ENCODE results near the gene CLPSL2.

Gene CLPSL2

GRCh38 chr6:35739645-35740524 is 36.5 kb upstream of the CLPSL2 start:
- Histone ChIP-seq H3K27ac (ENCODE audit: poor library complexity, severe bottlenecking) (no peak overlapping the region), H3K27me3 (ENCODE audit: insufficient read depth, poor library complexity, severe bottlenecking) (no peaks in the 10 kb centered on the region), H3K4me1 (ENCODE audit: insufficient read depth, poor library complexity, severe bottlenecking) (peaks cover 3% of the 10 kb centered on the region), H3K4me3 (ENCODE audit: severe bottlenecking) (no peak overlapping the region), H3K36me3 (ENCODE audit: low read depth) (no peaks in the 10 kb centered on the region), H3K9me3 (ENCODE audit: severe bottlenecking) (no peaks in the 10 kb centered on the region)
- ATAC-seq (ENCODE audit: low read depth) (no peak), DNase-seq (ENCODE audit: low spot score) (no peak)
- TF ChIP-seq CTCF (IDR thresholded peaks at IDR 0.05; ENCODE audit: poor library complexity, severe bottlenecking), result no peak

GRCh38 chr6:35742842-35743241 is 33.6 kb upstream of the CLPSL2 start:
- H3K27ac ChIP-seq (ENCODE audit: poor library complexity, severe bottlenecking), result no peak overlapping the region
- no peak for TF ChIP-seq CTCF (IDR thresholded peaks at IDR 0.05; ENCODE audit: poor library complexity, severe bottlenecking)
- ATAC-seq (ENCODE audit: low read depth) (no peak), DNase-seq (ENCODE audit: low spot score) (no peak)
- H3K4me1 ChIP-seq (ENCODE audit: insufficient read depth, poor library complexity, severe bottlenecking), result no peaks in the 10 kb centered on the region
- H3K4me3 ChIP-seq (ENCODE audit: severe bottlenecking), result no peak overlapping the region
- no peaks in the 10 kb centered on the region for H3K27me3 ChIP-seq (ENCODE audit: insufficient read depth, poor library complexity, severe bottlenecking)
- no peaks in the 10 kb centered on the region for H3K36me3 ChIP-seq (ENCODE audit: low read depth)
- peaks cover 2% of the 10 kb centered on the region for H3K9me3 ChIP-seq (ENCODE audit: severe bottlenecking)

- H3K27me3 ChIP-seq (ENCODE audit: insufficient read depth, poor library complexity, severe bottlenecking), result no peaks in the 10 kb centered on the region
- DNase-seq (ENCODE audit: low spot score), result no peak
- no peaks in the 10 kb centered on the region for H3K4me1 ChIP-seq (ENCODE audit: insufficient read depth, poor library complexity, severe bottlenecking)
- no peaks in the 10 kb centered on the region for H3K36me3 ChIP-seq (ENCODE audit: low read depth)
- peaks cover 5% of the 10 kb centered on the region for H3K9me3 ChIP-seq (ENCODE audit: severe bottlenecking)
- H3K4me3 ChIP-seq (ENCODE audit: severe bottlenecking), result no peak overlapping the region
- no peak for TF ChIP-seq CTCF (IDR thresholded peaks at IDR 0.05; ENCODE audit: poor library complexity, severe bottlenecking)
- no peak for ATAC-seq (ENCODE audit: low read depth)
- no peak overlapping the region for H3K27ac ChIP-seq (ENCODE audit: poor library complexity, severe bottlenecking)
Measured at GRCh38 chr6:35745509-35745908, 30.9 kb upstream of the CLPSL2 start.

- Histone ChIP-seq H3K36me3 (ENCODE audit: low read depth) (no peaks in the 10 kb centered on the region), H3K9me3 (ENCODE audit: severe bottlenecking) (peaks cover 5% of the 10 kb centered on the region)
Measured at GRCh38 chr6:35746516-35746915, 29.9 kb upstream of the CLPSL2 start.

More at GRCh38 chr6:35746516-35746915, 29.9 kb upstream of the CLPSL2 start:
- ATAC-seq (ENCODE audit: low read depth) (no peak), DNase-seq (ENCODE audit: low spot score) (no peak)
- no peak for TF ChIP-seq CTCF (IDR thresholded peaks at IDR 0.05; ENCODE audit: poor library complexity, severe bottlenecking)
- no peak overlapping the region for H3K4me3 ChIP-seq (ENCODE audit: severe bottlenecking)
- H3K4me1 ChIP-seq (ENCODE audit: insufficient read depth, poor library complexity, severe bottlenecking), result no peaks in the 10 kb centered on the region
- H3K27ac ChIP-seq (ENCODE audit: poor library complexity, severe bottlenecking), result no peak overlapping the region
- H3K27me3 ChIP-seq (ENCODE audit: insufficient read depth, poor library complexity, severe bottlenecking), result no peaks in the 10 kb centered on the region
